Neuronal stem cell (in vitro differentiated cells): ENCODE results near the gene LZTFL1.
"Not testable (repeated sequence)": the region's sequence is repeated elsewhere in the genome, so short reads cannot be mapped to it uniquely, and the experiment has no call there.

Source experiments
- DNase-seq: peaks from one replicate; pipeline ENCODE4 v3.0.0-alpha.2; 2013; ENCODE audit warnings: low spot score
- H2AFZ ChIP-seq: one replicate; pipeline ENCODE4 v1.6.1; 2013; ENCODE audit warnings: mild to moderate bottlenecking, low read length, inconsistent platforms
- H2AK5ac ChIP-seq: 2 replicates; pipeline ENCODE4 v1.6.1; 2013; ENCODE audit warnings: low read depth, mild to moderate bottlenecking, inconsistent platforms, low read length, moderate library complexity, mixed read lengths
- H2BK120ac ChIP-seq: 2 replicates; pipeline ENCODE4 v1.6.1; 2013; ENCODE audit warnings: low read depth, mild to moderate bottlenecking, inconsistent platforms, low read length, moderate library complexity, mixed read lengths
- H2BK12ac ChIP-seq: one replicate; pipeline ENCODE4 v1.6.1; 2013; ENCODE audit warnings: low read length, inconsistent platforms
- H2BK15ac ChIP-seq: 2 replicates; pipeline ENCODE4 v1.6.1; 2013; ENCODE audit warnings: mild to moderate bottlenecking, low read length, inconsistent platforms, mixed read lengths
- H2BK5ac ChIP-seq: one replicate; pipeline ENCODE4 v1.6.1; 2013; ENCODE audit warnings: inconsistent platforms, mild to moderate bottlenecking, low read length, moderate library complexity
- H3K14ac ChIP-seq: one replicate; pipeline ENCODE4 v1.6.1; 2013; ENCODE audit warnings: low read length, inconsistent platforms
- H3K18ac ChIP-seq: 2 replicates; pipeline ENCODE4 v1.6.1; 2013; ENCODE audit warnings: low read length, inconsistent platforms
- H3K23ac ChIP-seq: 2 replicates; pipeline ENCODE4 v1.6.1; 2013; ENCODE audit warnings: low read depth, mild to moderate bottlenecking, mixed read lengths, low read length, inconsistent platforms; ENCODE audit not compliant: poor library complexity
- H3K27ac ChIP-seq: replicated peaks from 3 replicates; pipeline ENCODE4 v1.5.1; 2013; ENCODE audit warnings: low read length, inconsistent platforms
- H3K27me3 ChIP-seq, 3 experiments: 2 replicates each; pipeline ENCODE4 v1.6.1; 2013; ENCODE audit warnings: low read length in 3 of 3, mild to moderate bottlenecking in 2 of 3, inconsistent platforms in 1 of 3, low read depth in 1 of 3, mixed read lengths in 1 of 3, moderate library complexity in 1 of 3; ENCODE audit not compliant: control insufficient read depth in 3 of 3, insufficient read depth in 3 of 3
- H3K36me3 ChIP-seq, 2 donors: replicated peaks in 1 of 2; 2 replicates each; pipeline ENCODE4 v1.6.1; 2013; ENCODE audit warnings: low read length in 2 of 2; ENCODE audit not compliant: control insufficient read depth in 2 of 2, insufficient read depth in 2 of 2
- H3K4ac ChIP-seq: 2 replicates; pipeline ENCODE4 v1.6.1; 2013; ENCODE audit warnings: inconsistent platforms, mild to moderate bottlenecking, low read length, moderate library complexity
- H3K4me1 ChIP-seq, 2 donors: 1 replicate in 1 of 2; 2 replicates in 1 of 2; pipeline ENCODE4 v1.6.1; 2013; ENCODE audit warnings: low read length in 2 of 2, low read depth in 1 of 2; ENCODE audit not compliant: control insufficient read depth in 2 of 2, insufficient read depth in 1 of 2
- H3K4me2 ChIP-seq: one replicate; pipeline ENCODE4 v1.6.1; 2013; ENCODE audit warnings: mild to moderate bottlenecking, low read length, inconsistent platforms; ENCODE audit not compliant: insufficient read depth, poor library complexity, severe bottlenecking
- H3K4me3 ChIP-seq, 2 donors: 2 replicates each; pipeline ENCODE4 v1.5.1; 2013; ENCODE audit warnings: low read length in 2 of 2, mild to moderate bottlenecking in 2 of 2, inconsistent platforms in 1 of 2, moderate library complexity in 1 of 2
- H3K79me1 ChIP-seq: one replicate; pipeline ENCODE4 v1.6.1; 2013; ENCODE audit warnings: low read depth, mild to moderate bottlenecking, inconsistent platforms, low read length, moderate library complexity
- H3K9ac ChIP-seq: one replicate; pipeline ENCODE4 v1.6.1; 2013; ENCODE audit warnings: mild to moderate bottlenecking, low read depth, low read length, inconsistent platforms; ENCODE audit not compliant: poor library complexity
- H3K9me3 ChIP-seq, 2 donors: replicated peaks in 1 of 2; 2 replicates each; pipeline versions ENCODE3 to v1.6.1; 2013; ENCODE audit warnings: low read length in 2 of 2, mild to moderate bottlenecking in 2 of 2, inconsistent platforms in 1 of 2, low read depth in 1 of 2, mixed read lengths in 1 of 2, moderate library complexity in 1 of 2; ENCODE audit not compliant: control insufficient read depth in 2 of 2, insufficient read depth in 1 of 2
- H4K8ac ChIP-seq: one replicate; pipeline ENCODE4 v1.6.1; 2013; ENCODE audit warnings: low read depth, mild to moderate bottlenecking, inconsistent platforms, low read length, moderate library complexity
- H4K91ac ChIP-seq: one replicate; pipeline ENCODE4 v1.6.1; 2013; ENCODE audit warnings: low read length, low read depth, mild to moderate bottlenecking, inconsistent platforms; ENCODE audit not compliant: poor library complexity
- WGBS, 2 donors: extraction: QIAGEN DNeasy Blood & Tissue Kit; methylation state at CpG; one replicate each; pipeline ENCODE4 v1.1.7; 2013; ENCODE audit warnings: missing lambda C conversion rate in 2 of 2, mixed read lengths in 1 of 2; ENCODE audit not compliant: insufficient read length in 2 of 2, insufficient replicate concordance in 1 of 2; ENCODE audit errors: extremely low coverage in 2 of 2; 5-methylcytosine and 5-hydroxymethylcytosine counted together

Gene LZTFL1

GRCh38 chr3:45858809-45859543, 17.1 kb upstream of the LZTFL1 start:
- Histone ChIP-seq H3K4me3 (no peak overlapping the region), H2BK120ac (no peak overlapping the region), H3K79me1 (no peaks in the 10 kb centered on the region), H3K4ac (no peak overlapping the region), H2AK5ac (no peak overlapping the region), H3K9me3 (no peaks in the 10 kb centered on the region), H4K8ac (no peak overlapping the region), H3K36me3 (no peaks in the 10 kb centered on the region), H3K4me2 (no peak overlapping the region), H2BK15ac (no peak overlapping the region), H3K27ac (no peak overlapping the region), H3K27me3 (peaks cover 0 to 24% (median 0%) of the 10 kb centered on the region in 3 experiments), H3K9ac (no peak overlapping the region), H2BK5ac (no peak overlapping the region), H3K18ac (no peak overlapping the region), H3K23ac (no peak overlapping the region), H2AFZ (no peak overlapping the region), H2BK12ac (no peak overlapping the region), H3K14ac (no peak overlapping the region), H4K91ac (no peak overlapping the region), H3K4me1 (no peaks in the 10 kb centered on the region)
- no peak for DNase-seq
- WGBS, 2 donors, result no CpG with 5 or more reads among the region's 7 CpGs

DNA sequence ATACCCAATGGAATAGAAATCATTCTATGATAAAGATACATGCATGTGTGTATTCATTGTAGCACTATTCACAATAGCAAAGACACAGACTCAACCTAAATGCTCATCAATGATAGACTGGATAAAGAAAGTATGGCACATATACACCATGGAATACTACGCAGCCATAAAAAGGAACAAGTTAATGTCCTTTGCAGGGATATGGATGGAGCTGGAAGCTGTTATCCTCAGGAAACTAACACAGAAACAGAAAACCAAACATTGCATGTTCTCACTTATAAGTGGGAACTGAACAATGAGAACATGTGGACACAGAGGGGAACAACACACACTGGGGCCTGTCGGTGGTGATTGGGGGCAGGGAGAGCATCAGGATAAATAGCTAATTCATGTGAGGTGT, 15.1 kb upstream of the LZTFL1 start:
- not testable (repeated sequence) for H3K4me1 ChIP-seq, DNase-seq
- WGBS, 2 donors, result no CpG with 5 or more reads among the region's 2 CpGs

DNA sequence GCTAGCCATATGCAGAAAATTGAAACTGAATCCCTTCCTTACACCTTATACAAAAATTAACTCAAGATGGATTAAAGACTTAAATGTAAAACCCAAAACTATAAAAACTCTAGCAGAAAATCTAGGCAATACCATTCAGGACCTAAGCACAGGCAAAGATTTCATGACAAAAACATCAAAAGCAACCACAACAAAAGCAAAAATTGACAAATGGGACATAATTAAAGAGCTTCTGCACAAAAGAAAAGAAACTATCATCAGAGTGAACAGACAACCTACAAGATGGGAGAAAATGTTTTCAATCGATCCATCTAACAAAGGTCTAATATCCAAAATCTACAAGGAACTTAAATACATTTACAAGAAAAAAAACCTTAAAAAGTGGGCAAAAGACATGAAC, 14.4 kb upstream of the LZTFL1 start:
- H2BK120ac ChIP-seq, H4K8ac ChIP-seq, H3K9ac ChIP-seq, H2AK5ac ChIP-seq, H3K9me3 ChIP-seq, H3K18ac ChIP-seq, H3K4me2 ChIP-seq, H3K27me3 ChIP-seq, H2AFZ ChIP-seq, H3K14ac ChIP-seq, H3K36me3 ChIP-seq, H2BK15ac ChIP-seq, H2BK5ac ChIP-seq, H3K23ac ChIP-seq, H2BK12ac ChIP-seq, H4K91ac ChIP-seq, H3K4me3 ChIP-seq, H3K4ac ChIP-seq, DNase-seq, H3K79me1 ChIP-seq, H3K27ac ChIP-seq, H3K4me1 ChIP-seq: not testable (repeated sequence)
- no CpG with 5 or more reads among the region's 1 CpG for WGBS, 2 donors

More for the DNA sequence above, 15.1 kb upstream of the LZTFL1 start:
- peaks cover 0 to 14% (median 0%) of the 10 kb centered on the region in 3 experiments for H3K27me3 ChIP-seq
- H3K14ac ChIP-seq, H3K4me2 ChIP-seq, H3K79me1 ChIP-seq, H3K27ac ChIP-seq, H3K9me3 ChIP-seq, H2AFZ ChIP-seq, H2AK5ac ChIP-seq, H4K91ac ChIP-seq, H3K36me3 ChIP-seq, H3K23ac ChIP-seq, H3K4ac ChIP-seq, H2BK5ac ChIP-seq, H3K9ac ChIP-seq, H2BK120ac ChIP-seq, H3K18ac ChIP-seq, H3K4me3 ChIP-seq, H2BK12ac ChIP-seq, H4K8ac ChIP-seq, H2BK15ac ChIP-seq: not testable (repeated sequence)

- H2AK5ac ChIP-seq, result no peak overlapping the region
- no peak overlapping the region for H2BK15ac ChIP-seq
- no peaks in the 10 kb centered on the region for H3K4me1 ChIP-seq
- no peak overlapping the region for H4K8ac ChIP-seq
- H3K23ac ChIP-seq, result no peak overlapping the region
- no peak overlapping the region for H3K9ac ChIP-seq
- WGBS, 2 donors, result no CpG with 5 or more reads among the region's 2 CpGs
- H2AFZ ChIP-seq, result no peak overlapping the region
- H3K18ac ChIP-seq, result no peak overlapping the region
- no peak overlapping the region for H2BK12ac ChIP-seq
- H2BK120ac ChIP-seq, result no peak overlapping the region
- no peak overlapping the region for H4K91ac ChIP-seq
- DNase-seq, result no peak
- H3K9me3 ChIP-seq, result no peaks in the 10 kb centered on the region
- H3K79me1 ChIP-seq, result no peaks in the 10 kb centered on the region
- no peaks in the 10 kb centered on the region for H3K36me3 ChIP-seq
- H3K4me2 ChIP-seq, result no peak overlapping the region
- H3K14ac ChIP-seq, result no peak overlapping the region
- no peak overlapping the region for H3K27ac ChIP-seq
- H3K4ac ChIP-seq, result no peak overlapping the region
- peaks cover 0 to 15% (median 8%) of the 10 kb centered on the region in 3 experiments for H3K27me3 ChIP-seq
- H2BK5ac ChIP-seq, result no peak overlapping the region
- no peak overlapping the region for H3K4me3 ChIP-seq
These were observed 10.9 kb upstream of the LZTFL1 start for GRCh38 chr3:45852828-45853227.
